ENCODE results near the gene PANX3. TPM values are rescaled to one million over a fixed set of nuclear protein-coding genes. Genes with fewer than 3 reads are reported as not detected.

Gene PANX3
- total RNA-seq, 2 donors from 2014 or later = not detected

DNA sequence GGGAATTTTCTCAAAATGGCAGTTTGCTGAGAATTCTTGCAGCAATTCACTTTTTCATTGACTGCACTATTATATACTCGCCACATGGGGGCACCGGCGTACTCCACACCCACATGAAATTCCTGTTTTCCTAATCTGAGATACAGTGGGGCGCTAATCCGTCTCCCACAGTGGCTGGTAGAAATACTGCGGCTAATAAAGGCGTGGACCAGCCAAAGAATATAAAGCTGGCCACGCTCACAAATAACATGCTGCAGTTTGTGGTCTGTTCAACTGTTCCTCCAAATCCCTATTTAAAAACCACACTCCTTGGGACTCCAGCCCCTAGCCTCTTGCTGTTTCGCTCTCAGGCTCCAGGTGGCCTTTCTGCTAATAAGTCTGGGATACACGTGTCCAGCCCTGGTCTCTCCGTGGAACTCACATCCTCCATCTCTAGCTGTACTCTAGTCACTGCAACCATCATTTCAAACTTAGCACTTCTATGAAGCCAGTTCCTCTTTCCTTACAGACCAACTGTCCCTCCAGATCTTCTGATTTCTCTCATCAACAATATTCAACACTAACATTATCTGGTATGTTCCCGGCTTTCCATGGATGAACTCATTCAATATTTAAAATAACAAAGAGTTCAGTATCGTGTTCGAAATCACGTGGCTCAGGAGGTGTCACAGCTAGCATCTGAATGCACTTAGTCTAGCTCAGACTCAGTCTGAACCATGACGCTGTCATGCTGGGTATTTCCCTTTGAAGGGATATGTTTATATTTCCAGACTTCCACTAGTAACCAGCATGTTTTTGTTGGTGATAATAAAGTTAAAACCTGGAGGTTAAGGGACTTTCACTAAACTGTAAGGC is 33.4 kb downstream of the PANX3 start:
- DNase-seq = peak in 1 of 2 donors; percentile 49
- ATAC-seq = peak; percentile 86
- intact Hi-C loops (cut with DNase I, micrococcal nuclease) = no loop called here

- intact Hi-C loops (cut with DNase I, micrococcal nuclease) = no loop called here
- ATAC-seq = no peak
These were observed 34.9 kb downstream of the PANX3 start for GRCh38 chr11:124646148-124646547.

DNA sequence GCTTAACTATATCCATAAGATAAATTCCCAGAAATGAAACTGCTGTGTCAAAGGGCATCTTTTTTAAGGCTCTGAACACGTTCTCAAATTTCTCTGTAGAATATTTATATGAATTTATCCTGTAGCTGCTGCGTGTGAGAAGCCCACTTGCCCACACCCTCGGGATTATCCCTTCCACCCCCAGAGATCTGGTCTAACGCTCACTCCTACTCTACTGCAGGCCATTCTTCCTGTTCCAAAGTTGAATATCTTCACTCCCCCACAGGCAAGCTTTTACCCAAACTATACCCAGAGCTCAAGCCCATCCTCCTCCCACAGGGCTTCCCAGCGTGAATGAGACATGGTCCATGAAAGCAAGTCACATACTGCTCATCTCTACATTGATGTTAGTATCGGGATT is 37.4 kb downstream of the PANX3 start:
- intact Hi-C loops (cut with DNase I, micrococcal nuclease) = no loop called here

More at GRCh38 chr11:124646148-124646547, 34.9 kb downstream of the PANX3 start:
- DNase-seq = no peak

DNA sequence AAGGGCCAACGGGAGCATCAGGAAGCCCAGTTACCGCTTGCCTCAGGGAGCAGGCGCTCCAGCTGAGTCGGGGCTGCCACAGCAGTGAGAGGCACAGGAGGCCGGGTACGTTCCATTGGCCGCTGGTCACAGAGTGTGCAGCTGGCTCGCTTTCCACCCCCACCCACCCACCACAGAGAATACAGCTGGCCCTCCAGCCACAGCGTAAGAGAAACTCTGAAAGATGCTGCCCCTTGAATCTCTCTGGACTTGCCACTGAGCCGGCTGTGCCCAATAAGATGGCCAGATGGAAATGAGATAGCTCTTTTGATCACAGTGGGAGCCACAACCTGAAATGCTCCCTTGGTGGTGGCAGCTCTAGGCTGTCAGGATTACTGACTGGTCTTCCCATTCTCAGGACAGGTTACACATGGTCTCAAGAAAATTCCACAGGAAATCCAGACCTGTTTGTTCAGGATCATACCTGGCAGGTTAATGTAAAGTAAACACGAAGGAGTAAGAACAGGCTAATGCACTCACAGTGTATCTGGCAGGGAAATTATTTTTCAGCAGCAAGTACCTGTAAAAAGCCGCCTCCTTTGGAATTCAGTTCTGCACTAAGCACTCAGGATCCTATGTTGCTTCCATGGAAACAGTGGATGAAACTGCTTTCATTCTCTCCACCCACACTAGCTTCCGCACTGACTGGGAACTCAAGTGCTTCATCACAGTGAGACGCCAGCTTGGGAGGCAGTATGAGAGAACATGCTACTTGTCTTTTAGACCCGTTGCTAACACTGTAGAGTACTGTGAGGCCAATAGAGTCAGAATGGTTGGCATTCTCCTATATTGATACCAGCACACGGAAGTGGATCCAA is 45.8 kb downstream of the PANX3 start:
- DNase-seq (no peak), ATAC-seq (no peak)
- intact Hi-C loops (cut with DNase I, micrococcal nuclease) = no loop called here

More for the DNA sequence above, 37.4 kb downstream of the PANX3 start:
- no peak for ATAC-seq
- no peak for DNase-seq

- intact Hi-C loops (cut with DNase I, micrococcal nuclease) = no loop called here
- ATAC-seq (no peak), DNase-seq (no peak)
These were observed 46.7 kb downstream of the PANX3 start for GRCh38 chr11:124657904-124658303.

GRCh38 chr11:124658501-124658900 is 47.3 kb downstream of the PANX3 start:
- DNase-seq (no peak), ATAC-seq (no peak)
- intact Hi-C loops (cut with DNase I, micrococcal nuclease) = no loop called here

- intact Hi-C loops (cut with DNase I, micrococcal nuclease) = no loop called here
- DNase-seq (no peak), ATAC-seq (no peak)
These were observed 47.8 kb downstream of the PANX3 start for GRCh38 chr11:124658986-124659385.

DNA sequence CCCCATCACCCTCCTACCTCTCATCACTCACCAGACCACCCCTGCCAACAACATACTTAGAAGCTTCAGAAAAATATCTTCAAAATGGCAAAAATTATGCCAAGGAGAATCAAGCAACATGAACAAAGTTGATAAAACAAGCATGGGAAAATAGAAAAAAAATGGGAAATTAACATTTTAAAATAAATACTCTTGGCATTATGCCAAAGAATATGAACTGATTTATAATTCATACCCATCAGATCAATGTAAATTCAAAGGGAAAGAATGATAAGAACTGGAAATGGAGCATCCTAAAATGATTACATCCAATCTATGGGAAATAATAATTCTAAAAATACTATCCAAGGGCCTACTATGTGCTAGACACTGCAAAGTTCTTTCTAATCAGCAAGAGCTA is 50.3 kb downstream of the PANX3 start:
- intact Hi-C loops (cut with DNase I, micrococcal nuclease) = loop anchor here in 1 of 2 donors (10.0 kb wide), 1 partner anchor 173 kb away; no protein-coding TSS in a partner anchor
- no peak for DNase-seq
- no peak for ATAC-seq

DNA sequence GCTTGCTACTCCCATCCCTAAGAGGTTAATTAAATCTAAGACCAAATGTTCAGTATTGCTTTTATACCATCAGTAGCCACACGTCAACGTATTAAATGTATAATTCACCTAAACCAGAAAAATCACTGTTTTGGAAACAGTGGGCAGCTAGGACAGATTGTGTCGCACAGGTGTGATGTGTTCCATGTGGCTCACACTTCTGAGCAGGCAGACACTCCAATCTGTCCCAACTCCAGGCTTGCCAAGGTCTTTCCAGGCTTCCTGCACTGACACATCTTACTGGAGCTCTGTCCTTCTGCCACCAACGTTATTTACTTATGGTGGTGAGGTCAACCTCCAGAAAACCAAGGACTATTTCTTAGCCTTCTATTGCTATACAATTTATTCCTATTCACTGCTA is 50.9 kb downstream of the PANX3 start:
- intact Hi-C loops (cut with DNase I, micrococcal nuclease) = loop anchor here in 1 of 2 donors (10.0 kb wide), 1 partner anchor 173 kb away; no protein-coding TSS in a partner anchor
- DNase-seq (no peak), ATAC-seq (no peak)

GRCh38 chr11:124663861-124664260 is 52.6 kb downstream of the PANX3 start:
- no peak for ATAC-seq
- intact Hi-C loops (cut with DNase I, micrococcal nuclease) = loop anchor here in 1 of 2 donors (10.0 kb wide), 1 partner anchor 171 kb away; no protein-coding TSS in a partner anchor

DNA sequence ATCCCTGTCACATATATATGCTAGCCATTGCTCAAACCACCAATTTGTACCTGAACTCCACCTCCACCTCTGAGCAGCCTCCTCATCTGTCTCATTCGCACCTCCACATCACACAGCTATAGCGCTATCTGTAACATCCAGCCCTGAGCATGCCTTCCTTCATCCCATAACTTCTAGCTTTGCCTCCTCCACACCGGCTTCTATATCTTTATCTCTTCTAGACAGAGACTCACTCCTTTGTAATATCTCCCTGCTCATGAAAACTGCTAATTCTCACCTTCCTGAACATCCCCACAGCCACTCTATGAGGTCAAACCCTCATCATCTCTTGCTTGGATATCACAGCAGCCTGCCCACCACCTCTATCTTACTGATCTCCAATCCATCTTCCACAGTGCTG is 56.4 kb downstream of the PANX3 start:
- ATAC-seq (no peak), DNase-seq (no peak)
- intact Hi-C loops (cut with DNase I, micrococcal nuclease) = loop anchor here in 1 of 2 donors (10.0 kb wide), 1 partner anchor 167 kb away; no protein-coding TSS in a partner anchor

More at GRCh38 chr11:124663861-124664260, 52.6 kb downstream of the PANX3 start:
- DNase-seq = no peak

GRCh38 chr11:124669193-124669592 is 58.0 kb downstream of the PANX3 start:
- intact Hi-C loops (cut with DNase I, micrococcal nuclease) = loop anchor here in 1 of 2 donors (10.0 kb wide), 1 partner anchor 166 kb away; no protein-coding TSS in a partner anchor
- ATAC-seq (no peak), DNase-seq (peak in 1 of 2 donors; percentile 32)

Other genes starting within 250 kb of the PANX3 start
- not detected for gene OR8B2, start 226.9 kb upstream of the PANX3 start, total RNA-seq
- not detected for gene OR8B3, start 212.4 kb upstream of the PANX3 start, total RNA-seq
- gene OR8B4, start 186.6 kb upstream of the PANX3 start, total RNA-seq = not detected
- not detected for gene OR8B8, start 165.7 kb upstream of the PANX3 start, total RNA-seq
- gene OR8B12, start 67.8 kb upstream of the PANX3 start, total RNA-seq = not detected
- gene OR8A1, start 41.4 kb upstream of the PANX3 start, total RNA-seq = not detected
- 10 to 100 TPM; 30.7 to 35.5 TPM for gene TBRG1, start 11.4 kb downstream of the PANX3 start, total RNA-seq
- gene SIAE, start 62.3 kb downstream of the PANX3 start, total RNA-seq = 100 to 1,000 TPM; 207 to 293 TPM
- 1 to 10 TPM; 7.4 to 8.7 TPM for gene SPA17, start 62.5 kb downstream of the PANX3 start, total RNA-seq
- gene NRGN, start 128.5 kb downstream of the PANX3 start, total RNA-seq = 1 to 10 TPM; 1.8 to 2.5 TPM
- 100 to 1,000 TPM; 176 to 228 TPM for gene VSIG2, start 140.8 kb downstream of the PANX3 start, total RNA-seq
- 1 to 10 TPM; 8.6 to 9.6 TPM for gene ESAM, start 150.9 kb downstream of the PANX3 start, total RNA-seq
- gene MSANTD2, start 189.0 kb downstream of the PANX3 start, total RNA-seq = 1 to 10 TPM; 7.3 to 9.0 TPM

Data from left colon (tissue), 2 donors.